ENCODE measurements around the gene CAMKMT. TPM values are rescaled to one million over a fixed set of nuclear protein-coding genes. Genes with fewer than 3 reads are reported as not detected.
A peak's percentile ranks its signal among the peaks of the same experiment; 100 is the strongest.

Gene CAMKMT
- total RNA-seq, 1 experiment from 2014 or later, result 17.4 TPM

DNA sequence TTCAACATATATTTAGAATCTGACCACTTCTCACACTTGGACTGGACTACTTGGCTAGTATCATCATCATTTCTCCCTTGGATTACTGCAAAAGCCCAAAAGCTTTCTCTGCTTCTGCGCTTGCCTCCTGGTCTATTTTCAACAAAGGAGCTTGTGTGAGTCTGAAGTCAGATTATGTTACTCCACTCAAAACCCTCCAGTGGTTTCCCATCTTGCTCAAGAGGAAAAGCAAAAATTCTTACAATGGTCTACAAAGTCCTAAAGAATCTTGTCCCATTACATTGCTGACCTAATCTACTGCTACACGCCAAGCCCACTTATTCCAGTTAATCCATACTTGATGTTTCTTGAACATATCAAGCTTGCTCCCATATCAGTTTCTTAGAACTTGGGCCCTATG is 10.1 kb upstream of the CAMKMT start:
- H2BK120ac ChIP-seq (ENCODE audit: low read depth, low read length, poor library complexity, severe bottlenecking), result no peak overlapping the region
- H2BK12ac ChIP-seq (ENCODE audit: insufficient read length, low read depth, low read length), result no peak overlapping the region
- no peaks in the 10 kb centered on the region; the same call in 1 of the 2 replicates for H3K79me2 ChIP-seq (ENCODE audit: insufficient read depth, low read length)
- H2BK15ac ChIP-seq (ENCODE audit: low read depth, low read length), result no peak overlapping the region
- H2BK5ac ChIP-seq (ENCODE audit: insufficient read length, low read length), result no peak overlapping the region
- H4K91ac ChIP-seq (ENCODE audit: insufficient read length, low read depth, low read length), result no peak overlapping the region
- Mint-ChIP-seq H3K36me3 (ENCODE audit: insufficient read depth in 1 of 3, low read depth in 3 of 3) (0 out of 7 replicates have a peak, but pooled peaks cover 0 to 3% (median 0%) of the 10 kb centered on the region in 3 experiments), H3K27ac (peak overlapping the region in 1 of 3 experiments; percentile 17; a peak in 1 of 7 replicates), H3K27me3 (ENCODE audit: low read depth) (no peaks in the 10 kb centered on the region), H3K4me3 (no peak overlapping the region), H3K4me1 (peaks cover 13% of the 10 kb centered on the region in 2 experiments), H3K9me3 (no peaks in the 10 kb centered on the region)
- TF ChIP-seq, protein P1, sequence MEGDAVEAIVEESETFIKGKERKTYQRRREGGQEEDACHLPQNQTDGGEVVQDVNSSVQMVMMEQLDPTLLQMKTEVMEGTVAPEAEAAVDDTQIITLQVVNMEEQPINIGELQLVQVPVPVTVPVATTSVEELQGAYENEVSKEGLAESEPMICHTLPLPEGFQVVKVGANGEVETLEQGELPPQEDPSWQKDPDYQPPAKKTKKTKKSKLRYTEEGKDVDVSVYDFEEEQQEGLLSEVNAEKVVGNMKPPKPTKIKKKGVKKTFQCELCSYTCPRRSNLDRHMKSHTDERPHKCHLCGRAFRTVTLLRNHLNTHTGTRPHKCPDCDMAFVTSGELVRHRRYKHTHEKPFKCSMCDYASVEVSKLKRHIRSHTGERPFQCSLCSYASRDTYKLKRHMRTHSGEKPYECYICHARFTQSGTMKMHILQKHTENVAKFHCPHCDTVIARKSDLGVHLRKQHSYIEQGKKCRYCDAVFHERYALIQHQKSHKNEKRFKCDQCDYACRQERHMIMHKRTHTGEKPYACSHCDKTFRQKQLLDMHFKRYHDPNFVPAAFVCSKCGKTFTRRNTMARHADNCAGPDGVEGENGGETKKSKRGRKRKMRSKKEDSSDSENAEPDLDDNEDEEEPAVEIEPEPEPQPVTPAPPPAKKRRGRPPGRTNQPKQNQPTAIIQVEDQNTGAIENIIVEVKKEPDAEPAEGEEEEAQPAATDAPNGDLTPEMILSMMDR (conservative IDR thresholded peaks at IDR 0.05), result no peak
- H4K8ac ChIP-seq (replicated peaks; ENCODE audit: insufficient read length, low read depth, low read length), result no peak overlapping the region
- H3K27ac ChIP-seq (ENCODE audit: insufficient read length, low read depth, low read length), result no peak overlapping the region
- no peak overlapping the region for H3K18ac ChIP-seq (ENCODE audit: insufficient read length, low read depth, low read length)
- H4K5ac ChIP-seq (ENCODE audit: insufficient read length, low read depth, low read length), result no peak overlapping the region
- H3K79me1 ChIP-seq (ENCODE audit: insufficient read depth, low read depth, low read length, poor library complexity, severe bottlenecking), result no peaks in the 10 kb centered on the region
- H3K23ac ChIP-seq (ENCODE audit: insufficient read length, low read depth, low read length), result no peak overlapping the region
- no peak overlapping the region for H2AFZ ChIP-seq (ENCODE audit: low read length)
- DNase-seq, result no peak
- H3K4me2 ChIP-seq (ENCODE audit: insufficient read depth, insufficient read length, low read length), result no peak overlapping the region
- H2BK20ac ChIP-seq (ENCODE audit: low read depth, low read length, poor library complexity, severe bottlenecking), result no peak overlapping the region
- no peak overlapping the region for H3K56ac ChIP-seq (ENCODE audit: insufficient read length, low read depth, low read length)
- no peak overlapping the region for H3K9ac ChIP-seq (ENCODE audit: extremely low read depth, insufficient read length, low read length)
- no peaks in the 10 kb centered on the region for H3K9me3 ChIP-seq (ENCODE audit: control insufficient read depth, low read depth, low read length)
- no peak overlapping the region for H3K14ac ChIP-seq (ENCODE audit: insufficient read depth, low read length)
- WGBS (ENCODE audit: extremely low coverage, insufficient read length, low lambda C conversion rate), result no CpG with 5 or more reads among the region's 2 CpGs
- no peaks in the 10 kb centered on the region for H3K23me2 ChIP-seq (ENCODE audit: insufficient read length, low read depth, low read length, poor library complexity, severe bottlenecking)
- no peak overlapping the region for H3K4ac ChIP-seq (ENCODE audit: low read depth, low read length)
- H4K20me1 ChIP-seq (ENCODE audit: control insufficient read depth, insufficient read depth, insufficient read length), result no peaks in the 10 kb centered on the region
- H3K4me1 ChIP-seq (ENCODE audit: insufficient read depth, low read length), result no peaks in the 10 kb centered on the region
- no peak overlapping the region for H2AK5ac ChIP-seq (ENCODE audit: insufficient read length, low read length)
- H3K27me3 ChIP-seq (ENCODE audit: insufficient read depth, low read length), result no peaks in the 10 kb centered on the region
- H3T11ph ChIP-seq (ENCODE audit: low read length), result no peak overlapping the region

All from H9 (cell line).